Endothelial cell of umbilical vein (primary cell): ENCODE measurements around the gene PILRB. TPM values are rescaled to one million over a fixed set of nuclear protein-coding genes. Genes with fewer than 3 reads are reported as not detected.

Experiments used
- BruUV-seq: library from RNA; stranded (reverse); fragments of 400-500 nt; replicated peaks from 2 replicates; lab custom pipeline; 2021; lab: Mats Ljungman, UMichigan
- CTCF ChIA-PET: fragments of 300-600, 350-600 bp; sonication (Branson Sonifier 250); formaldehyde crosslinking; loops from one replicate; lab custom pipeline; 2021; ENCODE audit warnings: antibody characterized with exemption, inconsistent platforms; lab: Charles Lee
- POLR2A ChIA-PET: fragments of 300-600, 350-600 bp; sonication (Branson Sonifier 250); formaldehyde crosslinking; loops from one replicate; lab custom pipeline; 2021; ENCODE audit warnings: antibody characterized with exemption, inconsistent platforms; lab: Charles Lee
- DNase-seq: peaks from one replicate; pipeline ENCODE4 v3.0.0-alpha.2; 2011; ENCODE audit warnings: low read depth, low spot score
- FAIRE-seq: peaks from 2 replicates; lab custom pipeline; 2011; peaks lifted over from hg19 to GRCh38; lab: Jason Lieb, UNC
- H2AFZ ChIP-seq: 2 replicates; pipeline ENCODE4 v1.6.0; 2012; ENCODE audit warnings: low read depth, low read length, control low read depth, inconsistent platforms
- H3K27ac ChIP-seq: 2 replicates; pipeline ENCODE4 v1.5.1; 2011; ENCODE audit warnings: low read depth, mild to moderate bottlenecking, control low read depth, low read length, moderate library complexity; ENCODE audit not compliant: insufficient read depth
- H3K27me3 ChIP-seq, 2 experiments: 2 replicates each; pipeline versions ENCODE4 v1.6.0 to v1.6.1; 2011; ENCODE audit warnings: low read length in 2 of 2, mixed read lengths in 1 of 2; ENCODE audit not compliant: control insufficient read depth in 2 of 2, insufficient read depth in 2 of 2
- H3K36me3 ChIP-seq, 2 experiments: 2 replicates in 1 of 2; 3 replicates in 1 of 2; pipeline ENCODE4 v1.5.1; 2011; ENCODE audit warnings: low read length in 2 of 2, mild to moderate bottlenecking in 1 of 2, moderate library complexity in 1 of 2; ENCODE audit not compliant: control insufficient read depth in 2 of 2, insufficient read depth in 2 of 2; ENCODE audit errors: extremely low read depth in 1 of 2
- H3K4me1 ChIP-seq: 3 replicates; pipeline ENCODE4 v1.5.1; 2011; ENCODE audit warnings: mild to moderate bottlenecking, low read length; ENCODE audit not compliant: control insufficient read depth, insufficient read depth; ENCODE audit errors: extremely low read depth
- H3K4me2 ChIP-seq: 2 replicates; pipeline ENCODE4 v1.6.1; 2011; ENCODE audit warnings: low read length, control low read depth, mixed read lengths; ENCODE audit not compliant: insufficient read depth
- H3K4me3 ChIP-seq, 3 experiments: fragments of 200-600 bp in 1 of 3; sonication (generic), shearing (Covaris generic) in 1 of 3; replicated peaks in 1 of 3; 2 replicates each; pipeline ENCODE4 v1.5.1; 2011 to 2016; ENCODE audit warnings: control low read depth in 3 of 3, low read length in 3 of 3, mild to moderate bottlenecking in 2 of 3, inconsistent platforms in 1 of 3, low read depth in 1 of 3, moderate library complexity in 1 of 3; ENCODE audit not compliant: insufficient read depth in 1 of 3
- H3K79me2 ChIP-seq: 2 replicates; pipeline ENCODE4 v1.6.0; 2012; ENCODE audit warnings: low read length, inconsistent platforms; ENCODE audit not compliant: control insufficient read depth, insufficient read depth
- H3K9ac ChIP-seq: replicated peaks from 2 replicates; pipeline ENCODE3; 2011; ENCODE audit warnings: low read length, control low read depth; ENCODE audit not compliant: insufficient read depth; ENCODE audit errors: extremely low read depth
- H3K9me1 ChIP-seq: replicated peaks from 3 replicates; pipeline ENCODE4 v1.6.0; 2011; ENCODE audit warnings: mild to moderate bottlenecking, low read length; ENCODE audit not compliant: control insufficient read depth, insufficient read depth; ENCODE audit errors: extremely low read depth
- H3K9me3 ChIP-seq: replicated peaks from 2 replicates; pipeline ENCODE4 v1.5.1; 2012; ENCODE audit warnings: low read length, inconsistent platforms; ENCODE audit not compliant: control insufficient read depth, insufficient read depth
- H4K20me1 ChIP-seq: replicated peaks from 2 replicates; pipeline ENCODE3; 2011; ENCODE audit warnings: mild to moderate bottlenecking, low read length; ENCODE audit not compliant: control insufficient read depth, insufficient read depth; ENCODE audit errors: extremely low read depth
- EZH2 ChIP-seq: IDR thresholded peaks from 2 replicates; pipeline ENCODE4 v1.6.1; 2012; ENCODE audit warnings: borderline replicate concordance, low read depth, mild to moderate bottlenecking, moderate library complexity, low read length, inconsistent platforms; ENCODE audit not compliant: severe bottlenecking
- FOS ChIP-seq: IDR thresholded peaks from 2 replicates; pipeline ENCODE4 v1.6.1; 2011; ENCODE audit warnings: mild to moderate bottlenecking, low read length, moderate library complexity, borderline replicate concordance; ENCODE audit not compliant: insufficient read depth
- GATA2 ChIP-seq: IDR thresholded peaks from 2 replicates; pipeline ENCODE4 v1.7.0; 2011; ENCODE audit warnings: low read depth, mild to moderate bottlenecking, moderate library complexity, mixed read lengths, low read length; ENCODE audit not compliant: insufficient read length, insufficient read depth
- JUN ChIP-seq: IDR thresholded peaks from 2 replicates; pipeline ENCODE4 v1.6.1; 2011; ENCODE audit warnings: borderline replicate concordance, low read depth; ENCODE audit not compliant: insufficient read length, insufficient read depth
- MAX ChIP-seq: IDR thresholded peaks from 2 replicates; pipeline ENCODE4 v1.6.1; 2011; ENCODE audit not compliant: insufficient read depth, insufficient read length
- MYC ChIP-seq: IDR thresholded peaks from one replicate; pipeline ENCODE4 v1.6.1; 2011; ENCODE audit warnings: mild to moderate bottlenecking, low read depth, low read length
- POLR2A ChIP-seq: IDR thresholded peaks from 2 replicates; pipeline ENCODE4 v1.6.1; 2012; ENCODE audit warnings: low read depth, mild to moderate bottlenecking, control low read depth, low read length
- POLR2AphosphoS5 ChIP-seq: IDR thresholded peaks from 2 replicates; pipeline ENCODE4 v1.6.1; 2012; ENCODE audit warnings: low read depth, mild to moderate bottlenecking, control low read depth, low read length, moderate library complexity; ENCODE audit not compliant: insufficient read depth
- dilution Hi-C: fragments of 300-500 bp; cut with MboI; formaldehyde crosslinking; loops from one replicate; pipeline ENCODE4 v1.15.0; 2019; ENCODE audit warnings: low sequenced_read_pairs; ENCODE audit not compliant: extremely low pct_ligation_motif_present
- intact Hi-C: fragments of 100-400 bp; cut with micrococcal nuclease; formaldehyde crosslinking; loops from one replicate; pipeline ENCODE4 v1.10.0; 2022
- polyA plus RNA-seq, 4 experiments: library from polyadenylated mRNA; depleted of rRNA in 3 of 4; stranded (reverse) in 3 of 4; unstranded in 1 of 4; fragments of >200 nt; gene quantifications; 2 replicates each; pipeline versions ENCODE4 v1.2.1 to v1.2.3, GENCODE V29; 2011 to 2012; ENCODE audit warnings: missing spikeins in 1 of 4
- total RNA-seq: library from RNA; stranded (reverse); gene quantifications from 2 replicates; pipeline ENCODE4 v1.2.3, GENCODE V29; 2021
- TF ChIP-seq, protein P1 (sequence below), 2 donors: IDR thresholded peaks; 1 replicate in 1 of 2; 2 replicates in 1 of 2; pipeline ENCODE4 v1.5.1; 2011; ENCODE audit warnings: low read length in 2 of 2, mild to moderate bottlenecking in 2 of 2, moderate library complexity in 2 of 2, control low read depth in 1 of 2, inconsistent platforms in 1 of 2, low read depth in 1 of 2; ENCODE audit not compliant: insufficient read depth in 1 of 2; ENCODE audit errors: extremely low read depth in 1 of 2

The PILRB gene
- total and polyA plus RNA-seq, 2 donors (not counting 3 experiments of a cell fraction or from before 2014, with no cell fraction given): 42.5 to 45.2 TPM

GRCh38 chr7:100413889-100414288 lies 56.0 kb downstream of the PILRB start:
- TF ChIP-seq MYC (no peak), EZH2 (no peak), MAX (no peak), POLR2AphosphoS5 (no peak)
- H3K9me1 ChIP-seq: no peaks in the 10 kb centered on the region
- POLR2A ChIA-PET: no interaction called here
- H3K79me2 ChIP-seq: no peaks in the 10 kb centered on the region
- H3K4me3 ChIP-seq: no peak overlapping the region
- no TSS peak for BruUV-seq
- H4K20me1 ChIP-seq: no peaks in the 10 kb centered on the region
- no peak for DNase-seq
- no peak overlapping the region for H2AFZ ChIP-seq
- no peak overlapping the region for H3K4me2 ChIP-seq
- no peaks in the 10 kb centered on the region for H3K4me1 ChIP-seq
- H3K9ac ChIP-seq: no peak overlapping the region
- no peak overlapping the region for H3K27ac ChIP-seq
- no peaks in the 10 kb centered on the region for H3K9me3 ChIP-seq
- H3K36me3 ChIP-seq: no peaks in the 10 kb centered on the region
- dilution Hi-C loops: no loop called here
- no peak for FAIRE-seq
- peaks cover 16 to 28% of the 10 kb centered on the region in 2 experiments for H3K27me3 ChIP-seq
- CTCF ChIA-PET: no interaction called here
- intact Hi-C loops: no loop called here

- Histone ChIP-seq H2AFZ (no peak overlapping the region), H3K4me1 (no peaks in the 10 kb centered on the region), H3K36me3 (no peaks in the 10 kb centered on the region), H4K20me1 (no peaks in the 10 kb centered on the region), H3K79me2 (no peaks in the 10 kb centered on the region), H3K27me3 (peaks cover 10 to 12% of the 10 kb centered on the region in 2 experiments), H3K9me1 (no peaks in the 10 kb centered on the region), H3K4me3 (no peak overlapping the region), H3K4me2 (no peak overlapping the region), H3K9me3 (no peaks in the 10 kb centered on the region), H3K9ac (no peak overlapping the region), H3K27ac (no peak overlapping the region)
- POLR2A ChIA-PET: interaction anchor here (1.2 kb wide), 1 partner anchor 13 kb away, joined by 3 read pairs; the partner anchor contains the start of gene ZCWPW1
- no peak for TF ChIP-seq FOS
- TF ChIP-seq POLR2A: no peak
- no peak for TF ChIP-seq POLR2AphosphoS5
- TF ChIP-seq EZH2: no peak
- TF ChIP-seq GATA2: no peak
- TF ChIP-seq JUN: no peak
- TF ChIP-seq MYC: no peak
- no peak for TF ChIP-seq MAX
- TF ChIP-seq, protein P1, sequence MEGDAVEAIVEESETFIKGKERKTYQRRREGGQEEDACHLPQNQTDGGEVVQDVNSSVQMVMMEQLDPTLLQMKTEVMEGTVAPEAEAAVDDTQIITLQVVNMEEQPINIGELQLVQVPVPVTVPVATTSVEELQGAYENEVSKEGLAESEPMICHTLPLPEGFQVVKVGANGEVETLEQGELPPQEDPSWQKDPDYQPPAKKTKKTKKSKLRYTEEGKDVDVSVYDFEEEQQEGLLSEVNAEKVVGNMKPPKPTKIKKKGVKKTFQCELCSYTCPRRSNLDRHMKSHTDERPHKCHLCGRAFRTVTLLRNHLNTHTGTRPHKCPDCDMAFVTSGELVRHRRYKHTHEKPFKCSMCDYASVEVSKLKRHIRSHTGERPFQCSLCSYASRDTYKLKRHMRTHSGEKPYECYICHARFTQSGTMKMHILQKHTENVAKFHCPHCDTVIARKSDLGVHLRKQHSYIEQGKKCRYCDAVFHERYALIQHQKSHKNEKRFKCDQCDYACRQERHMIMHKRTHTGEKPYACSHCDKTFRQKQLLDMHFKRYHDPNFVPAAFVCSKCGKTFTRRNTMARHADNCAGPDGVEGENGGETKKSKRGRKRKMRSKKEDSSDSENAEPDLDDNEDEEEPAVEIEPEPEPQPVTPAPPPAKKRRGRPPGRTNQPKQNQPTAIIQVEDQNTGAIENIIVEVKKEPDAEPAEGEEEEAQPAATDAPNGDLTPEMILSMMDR (IDR thresholded peaks at IDR 0.05; ENCODE audit: extremely low read depth in 1 of 2, insufficient read depth in 1 of 2, low read depth in 1 of 2, low read length in 2 of 2): no peak
- BruUV-seq: no TSS peak
- intact Hi-C loops: no loop called here
- CTCF ChIA-PET: interaction anchor here (1.8 kb wide), 1 partner anchor 8 kb away, joined by 22 read pairs; no protein-coding TSS in a partner anchor
- FAIRE-seq (no peak), DNase-seq (no peak)
- dilution Hi-C loops: no loop called here
Observed at GRCh38 chr7:100415448-100415847, 57.5 kb downstream of the PILRB start.
